SHP77 treated with DMSO at 0.1 percent for 48 hours (cell line): ENCODE measurements around the gene NRDE2.

Source experiments
- DNase-seq: peaks from one replicate; lab custom pipeline; 2025; lab: John Stamatoyannopoulos, UW

NRDE2 gene

GRCh38 chr14:90299408-90299807, 32.3 kb downstream of the NRDE2 start:
- no peak for DNase-seq

- DNase-seq, result no peak
These were observed 33.7 kb downstream of the NRDE2 start for GRCh38 chr14:90297876-90298629.

- DNase-seq, result no peak
These were observed 35.1 kb downstream of the NRDE2 start for GRCh38 chr14:90296641-90297040.

- no peak for DNase-seq
These were observed 35.7 kb downstream of the NRDE2 start for GRCh38 chr14:90295870-90296516.

- no peak for DNase-seq
These were observed 36.9 kb downstream of the NRDE2 start for GRCh38 chr14:90294872-90295271.

GRCh38 chr14:90293766-90294730, 37.7 kb downstream of the NRDE2 start:
- DNase-seq, result no peak

- DNase-seq, result no peak
These were observed 40.0 kb downstream of the NRDE2 start for GRCh38 chr14:90291699-90292098.

- DNase-seq, result no peak
These were observed 41.3 kb downstream of the NRDE2 start for GRCh38 chr14:90290337-90291011.

- no peak for DNase-seq
These were observed 42.9 kb downstream of the NRDE2 start for GRCh38 chr14:90288651-90289355.

- DNase-seq, result no peak
These were observed 44.0 kb downstream of the NRDE2 start for GRCh38 chr14:90287791-90288190.

- DNase-seq, result no peak
These were observed 50.0 kb downstream of the NRDE2 start for GRCh38 chr14:90281756-90282155.

GRCh38 chr14:90281261-90281660, 50.5 kb downstream of the NRDE2 start:
- DNase-seq, result no peak

- DNase-seq, result no peak
These were observed 51.6 kb downstream of the NRDE2 start for GRCh38 chr14:90280096-90280495.

- no peak for DNase-seq
These were observed 53.3 kb downstream of the NRDE2 start for GRCh38 chr14:90278199-90279175.

GRCh38 chr14:90277581-90278198, 54.1 kb downstream of the NRDE2 start:
- no peak for DNase-seq

GRCh38 chr14:90276646-90277367, 54.9 kb downstream of the NRDE2 start:
- DNase-seq, result no peak

GRCh38 chr14:90275820-90276219, 55.9 kb downstream of the NRDE2 start:
- no peak for DNase-seq

GRCh38 chr14:90275458-90275814, 56.3 kb downstream of the NRDE2 start:
- no peak for DNase-seq
